GM12878 (cell line): ENCODE measurements around the gene HTR4. TPM values are rescaled to one million over a fixed set of nuclear protein-coding genes. Genes with fewer than 3 reads are reported as not detected.

ENCODE experiments used
- ATAC-seq: fragments of 200-7000 bp; cut with Tn5 transposase; 3 replicates; pipeline ENCODE4 v1.9.1; 2020; ENCODE audit warnings: mild to moderate bottlenecking, moderate library complexity
- BruUV-seq: library from RNA; stranded (reverse); fragments of 400-500 nt; replicated peaks from 2 replicates; lab custom pipeline; 2021; lab: Mats Ljungman, UMichigan
- CTCF ChIA-PET: fragments of 300-600 bp; sonication (Branson Sonifier 250); formaldehyde crosslinking; extraction: SDS; loops from one replicate; lab custom pipeline; 2021; ENCODE audit warnings: inconsistent platforms; lab: Yijun Ruan, JAX
- POLR2A ChIA-PET: fragments of 350-600 bp; formaldehyde crosslinking; extraction: SDS; loops from one replicate; lab custom pipeline; 2021; ENCODE audit warnings: inconsistent platforms; lab: Charles Lee
- RAD21 ChIA-PET: fragments of 300-600 bp; sonication (Branson Sonifier 250); formaldehyde crosslinking; loops from one replicate; lab custom pipeline; 2023; ENCODE audit warnings: antibody characterized with exemption; ENCODE audit not compliant: unreplicated experiment; lab: Charles Lee
- SMC1A ChIA-PET: fragments of 300-600 bp; sonication (Branson Sonifier 250); formaldehyde crosslinking; loops from one replicate; lab custom pipeline; 2023; ENCODE audit not compliant: unreplicated experiment, uncharacterized antibody; lab: Charles Lee
- DNase-seq: peaks from one replicate; pipeline ENCODE4 v3.0.0-alpha.2; 2011; ENCODE audit warnings: low read depth, low spot score
- FAIRE-seq: peaks from 3 replicates; lab custom pipeline; 2011; peaks lifted over from hg19 to GRCh38; lab: Jason Lieb, UNC
- H2AFZ ChIP-seq: 2 replicates; pipeline ENCODE4 v1.6.0; 2011; ENCODE audit warnings: low read depth, low read length, control low read depth; ENCODE audit not compliant: control insufficient read depth
- H3K27ac ChIP-seq: 2 replicates; pipeline ENCODE4 v1.5.1; 2011; ENCODE audit warnings: control low read depth; ENCODE audit not compliant: control insufficient read depth, insufficient read depth
- H3K27me3 ChIP-seq, 2 experiments: replicated peaks in 1 of 2; 2 replicates each; pipeline versions ENCODE4 v1.6.0 to v1.6.1; 2011; ENCODE audit warnings: low read length in 1 of 2; ENCODE audit not compliant: control insufficient read depth in 2 of 2, insufficient read depth in 2 of 2
- H3K36me3 ChIP-seq, 2 experiments: 2 replicates each; pipeline ENCODE4 v1.5.1; 2011; ENCODE audit warnings: low read length in 1 of 2; ENCODE audit not compliant: control insufficient read depth in 2 of 2, insufficient read depth in 2 of 2
- H3K4me1 ChIP-seq: 2 replicates; pipeline ENCODE4 v1.6.1; 2011; ENCODE audit warnings: mild to moderate bottlenecking, low read length, moderate library complexity, mixed read lengths; ENCODE audit not compliant: control insufficient read depth, insufficient read depth
- H3K4me2 ChIP-seq: 2 replicates; pipeline ENCODE4 v1.6.0; 2011; ENCODE audit warnings: control low read depth; ENCODE audit not compliant: control insufficient read depth, insufficient read depth
- H3K4me3 ChIP-seq: fragments of 200-600 bp; sonication (generic); 2 replicates; pipeline ENCODE4 v1.5.1; 2016
- H3K79me2 ChIP-seq: 2 replicates; pipeline ENCODE4 v1.6.0; 2011; ENCODE audit warnings: low read length; ENCODE audit not compliant: control insufficient read depth, insufficient read depth
- H3K9ac ChIP-seq: 2 replicates; pipeline ENCODE4 v1.8.0; 2011; ENCODE audit warnings: low read length, control low read depth, mixed read lengths; ENCODE audit not compliant: control insufficient read depth, insufficient read depth
- H3K9me3 ChIP-seq: replicated peaks from 3 replicates; pipeline ENCODE4 v1.5.1; 2011; ENCODE audit warnings: mild to moderate bottlenecking, low read length; ENCODE audit not compliant: control insufficient read depth, insufficient read depth
- H4K20me1 ChIP-seq: 2 replicates; pipeline ENCODE4 v1.6.0; 2011; ENCODE audit not compliant: control insufficient read depth, insufficient read depth
- CHD2 ChIP-seq: IDR thresholded peaks from 2 replicates; pipeline ENCODE4 v1.6.1; 2011; ENCODE audit warnings: low read depth, low read length, improper control_type of control experiment, borderline replicate concordance
- EED ChIP-seq: sonication (generic); IDR thresholded peaks from 2 replicates; pipeline ENCODE4 v1.6.1; 2016; ENCODE audit warnings: antibody characterized with exemption, low read depth
- EZH2 ChIP-seq: IDR thresholded peaks from 2 replicates; pipeline ENCODE4 v1.6.1; 2012; ENCODE audit warnings: low read depth, mild to moderate bottlenecking, control low read depth, inconsistent platforms, low read length, borderline replicate concordance; ENCODE audit not compliant: control insufficient read depth
- FOXK2 ChIP-seq: fragments of 450-650 bp; IDR thresholded peaks from 2 replicates; pipeline ENCODE4 v1.6.1; 2017; ENCODE audit warnings: mild to moderate bottlenecking, moderate library complexity
- FOXM1 ChIP-seq: IDR thresholded peaks from 2 replicates; pipeline ENCODE4 v1.6.1; 2012; ENCODE audit warnings: low read depth, mild to moderate bottlenecking, inconsistent platforms, low read length, moderate library complexity
- HDAC2 ChIP-seq: fragments of 200-600 bp; sonication (generic); IDR thresholded peaks from 2 replicates; pipeline ENCODE4 v1.6.1; 2017
- HSF1 ChIP-seq: fragments of 150-350 bp; IDR thresholded peaks from 2 replicates; pipeline ENCODE4 v1.6.1; 2014; ENCODE audit warnings: mild to moderate bottlenecking, low read depth, low read length
- MTA3 ChIP-seq: IDR thresholded peaks from 2 replicates; pipeline ENCODE4 v1.6.1; 2012; ENCODE audit warnings: low read length, inconsistent platforms, borderline replicate concordance
- MYB ChIP-seq: fragments of 150-350 bp; IDR thresholded peaks from 2 replicates; pipeline ENCODE4 v1.6.1; 2014; ENCODE audit warnings: mild to moderate bottlenecking, low read depth, low read length, borderline replicate concordance
- RB1 ChIP-seq: fragments of 450-650 bp; formaldehyde crosslinking; IDR thresholded peaks from 2 replicates; pipeline ENCODE4 v1.6.1; 2017; ENCODE audit warnings: mild to moderate bottlenecking, borderline replicate concordance
- RUNX3 ChIP-seq: IDR thresholded peaks from 2 replicates; pipeline ENCODE4 v1.6.1; 2012; ENCODE audit warnings: low read length, inconsistent platforms
- SMARCA5 ChIP-seq: fragments of 450-650 bp; IDR thresholded peaks from 2 replicates; pipeline ENCODE4 v1.6.1; 2017; ENCODE audit warnings: mild to moderate bottlenecking
- TAF1 ChIP-seq: IDR thresholded peaks from 2 replicates; pipeline ENCODE4 v1.6.1; 2011; ENCODE audit warnings: mild to moderate bottlenecking, low read depth, low read length, borderline replicate concordance
- USF2 ChIP-seq: IDR thresholded peaks from 2 replicates; pipeline ENCODE4 v1.6.1; 2011; ENCODE audit warnings: low read depth, low read length, improper control_type of control experiment, borderline replicate concordance
- ZBTB4 ChIP-seq: fragments of 450-650 bp; formaldehyde crosslinking; IDR thresholded peaks from 2 replicates; pipeline ENCODE4 v1.4.0; 2022; ENCODE audit warnings: mild to moderate bottlenecking, moderate library complexity
- WGBS: methylation state at CpG from one replicate; pipeline ENCODE4 v1.1.6; 2016; ENCODE audit warnings: low lambda C conversion rate; ENCODE audit not compliant: insufficient replicate concordance, insufficient coverage; ENCODE audit errors: missing lambda C conversion rate; 5-methylcytosine and 5-hydroxymethylcytosine counted together
- in situ Hi-C: fragments of 300-500 bp; cut with MboI; formaldehyde crosslinking; loops from 9 replicates; pipeline ENCODE4 v1.14.3; 2018; ENCODE audit warnings: mixed read lengths
- intact Hi-C: fragments of 100-400 bp; cut with micrococcal nuclease; formaldehyde crosslinking; loops from one replicate; pipeline ENCODE4 v1.14.2; 2022; ENCODE audit not compliant: unreplicated experiment
- polyA plus RNA-seq, 11 experiments: library from polyadenylated mRNA; depleted of rRNA in 4 of 11; unstranded in 6 of 11; stranded (reverse) in 5 of 11; fragments of >200 nt; fragmentation: Nextera tagmentation in 4 of 11; fragmentation: Illumina TruSeq in 1 of 11; extraction: Ambion mirVana in 4 of 11; extraction: Trizol in 1 of 11; gene quantifications; 1 replicate in 1 of 11; 2 replicates in 10 of 11; pipeline versions ENCODE4 v1.2.1 to v1.2.3, GENCODE V29; 2011 to 2016; ENCODE audit warnings: inconsistent platforms in 2 of 11, missing spikeins in 2 of 11, low read depth in 1 of 11
- total RNA-seq, 4 experiments: library from RNA; depleted of rRNA in 3 of 4; stranded (reverse); fragments of >200 nt in 3 of 4; fragmentation: Illumina TruSeq in 1 of 4; extraction: Trizol in 1 of 4; gene quantifications; 2 replicates each; pipeline versions ENCODE4 v1.2.1 to v1.2.3, GENCODE V29; 2013 to 2021

Gene HTR4
- total and polyA plus RNA-seq, 10 of the 15 experiments (the other 5 are each of a cell fraction or from before 2014, with no cell fraction given), result not detected

GRCh38 chr5:148635321-148636083 is 18.8 kb downstream of the HTR4 start:
- WGBS, result 0% methylated on average over 1 of the region's 1 CpG
- Histone ChIP-seq H3K9ac (no peak overlapping the region), H3K36me3 (no peaks in the 10 kb centered on the region), H4K20me1 (no peaks in the 10 kb centered on the region), H3K4me1 (no peaks in the 10 kb centered on the region), H3K9me3 (no peaks in the 10 kb centered on the region), H3K27ac (no peak overlapping the region), H3K4me3 (no peak overlapping the region), H3K4me2 (no peak overlapping the region), H3K27me3 (no peaks in the 10 kb centered on the region; a peak in 1 of 4 replicates), H2AFZ (no peak overlapping the region), H3K79me2 (no peaks in the 10 kb centered on the region)
- no TSS peak for BruUV-seq
- CTCF ChIA-PET, result interaction anchor here (0.5 kb wide), 1 partner anchor 31 kb away, joined by 3 read pairs; no protein-coding TSS in a partner anchor
- no peak for DNase-seq
- in situ Hi-C loops (no loop called here), intact Hi-C loops (no loop called here)
- no peak for FAIRE-seq
- POLR2A ChIA-PET, result no interaction called here
- SMC1A ChIA-PET, result no interaction called here
- no peak for ATAC-seq
- TF ChIP-seq EZH2 (no peak), RUNX3 (no peak), FOXK2 (no peak), EED (no peak), SMARCA5 (no peak), HSF1 (no peak), USF2 (no peak), RB1 (no peak), HDAC2 (no peak), TAF1 (no peak), MTA3 (no peak), ZBTB4 (CRISPR knock-in tag) (no peak), FOXM1 (no peak), CHD2 (no peak), MYB (no peak)
- RAD21 ChIA-PET, result no interaction called here
